Nephron (organoid): Measurements from ENCODE around the gene MGMT.

ENCODE experiments used
- H3K27ac Mint-ChIP-seq, 3 experiments: 2 replicates each; pipeline ENCODE4 v1.8.0; 2020; ENCODE audit warnings: mixed read lengths in 3 of 3, mild to moderate bottlenecking in 2 of 3, moderate library complexity in 1 of 3
- H3K27me3 Mint-ChIP-seq: 2 replicates; pipeline ENCODE4 v1.8.0; 2021; ENCODE audit warnings: low read depth, mild to moderate bottlenecking, moderate library complexity, mixed read lengths
- H3K36me3 Mint-ChIP-seq: 2 replicates; pipeline ENCODE4 v1.8.0; 2020; ENCODE audit warnings: low read depth, mixed read lengths
- H3K4me1 Mint-ChIP-seq: 2 replicates; pipeline ENCODE4 v1.8.0; 2020; ENCODE audit warnings: mixed read lengths
- H3K4me3 Mint-ChIP-seq, 3 experiments: 2 replicates each; pipeline ENCODE4 v1.8.0; 2020; ENCODE audit warnings: mild to moderate bottlenecking in 3 of 3, mixed read lengths in 3 of 3, moderate library complexity in 2 of 3
- H3K9me3 Mint-ChIP-seq: 2 replicates; pipeline ENCODE4 v1.8.0; 2020; ENCODE audit warnings: mixed read lengths
- TF ChIP-seq, protein P1 (sequence below), 3 experiments: fragments of 200-600 bp; sonication (generic); IDR thresholded peaks; one replicate each; pipeline ENCODE4 v1.5.0; 2021; ENCODE audit warnings: antibody characterized with exemption in 3 of 3; ENCODE audit not compliant: unreplicated experiment in 3 of 3

Gene MGMT

DNA sequence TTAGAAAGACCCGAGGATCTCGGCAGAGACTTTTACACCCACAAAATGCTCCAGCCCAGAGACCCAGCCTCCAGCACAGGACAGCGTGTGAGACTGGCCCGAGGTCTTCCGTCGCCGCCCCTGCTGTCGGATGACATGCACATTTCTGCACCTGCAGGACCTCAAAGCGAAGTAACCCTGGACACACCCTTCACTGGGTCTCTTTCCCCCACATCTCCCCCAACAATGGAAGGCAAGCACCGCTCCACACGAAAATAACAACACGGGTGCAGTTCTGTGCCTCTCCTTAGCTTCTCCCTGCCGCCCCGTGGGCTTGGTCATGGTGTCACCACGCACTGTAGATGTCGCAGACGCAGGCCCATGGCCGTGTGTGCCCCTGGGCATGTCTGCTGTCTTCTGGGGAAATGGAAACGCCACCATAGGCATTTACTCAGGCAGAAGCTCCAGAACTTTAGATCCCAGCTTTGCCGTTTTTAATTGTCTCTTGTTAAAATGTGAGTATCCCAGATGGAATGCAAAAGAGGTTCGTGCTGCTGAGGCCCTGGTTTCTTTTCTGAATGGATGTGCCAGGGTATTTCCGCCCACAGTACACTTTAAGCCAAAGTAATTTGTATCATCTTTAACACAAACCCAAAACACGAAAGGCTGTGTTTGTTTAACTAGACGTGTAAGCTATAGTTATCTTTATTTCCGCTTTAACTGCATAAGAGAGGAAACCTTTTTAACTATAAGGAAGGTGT is 237.9 kb downstream of the MGMT start:
- peaks cover 6% of the 10 kb centered on the region for H3K36me3 Mint-ChIP-seq
- H3K4me3 Mint-ChIP-seq, result no peak overlapping the region
- no peak overlapping the region for H3K27ac Mint-ChIP-seq
- peaks cover 43% of the 10 kb centered on the region for H3K4me1 Mint-ChIP-seq
- H3K9me3 Mint-ChIP-seq, result no peaks in the 10 kb centered on the region
- TF ChIP-seq, protein P1, sequence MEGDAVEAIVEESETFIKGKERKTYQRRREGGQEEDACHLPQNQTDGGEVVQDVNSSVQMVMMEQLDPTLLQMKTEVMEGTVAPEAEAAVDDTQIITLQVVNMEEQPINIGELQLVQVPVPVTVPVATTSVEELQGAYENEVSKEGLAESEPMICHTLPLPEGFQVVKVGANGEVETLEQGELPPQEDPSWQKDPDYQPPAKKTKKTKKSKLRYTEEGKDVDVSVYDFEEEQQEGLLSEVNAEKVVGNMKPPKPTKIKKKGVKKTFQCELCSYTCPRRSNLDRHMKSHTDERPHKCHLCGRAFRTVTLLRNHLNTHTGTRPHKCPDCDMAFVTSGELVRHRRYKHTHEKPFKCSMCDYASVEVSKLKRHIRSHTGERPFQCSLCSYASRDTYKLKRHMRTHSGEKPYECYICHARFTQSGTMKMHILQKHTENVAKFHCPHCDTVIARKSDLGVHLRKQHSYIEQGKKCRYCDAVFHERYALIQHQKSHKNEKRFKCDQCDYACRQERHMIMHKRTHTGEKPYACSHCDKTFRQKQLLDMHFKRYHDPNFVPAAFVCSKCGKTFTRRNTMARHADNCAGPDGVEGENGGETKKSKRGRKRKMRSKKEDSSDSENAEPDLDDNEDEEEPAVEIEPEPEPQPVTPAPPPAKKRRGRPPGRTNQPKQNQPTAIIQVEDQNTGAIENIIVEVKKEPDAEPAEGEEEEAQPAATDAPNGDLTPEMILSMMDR (IDR thresholded peaks at IDR 0.05; ENCODE audit: unreplicated experiment in 3 of 3), result no peak
- H3K27me3 Mint-ChIP-seq, result peaks cover 38% of the 10 kb centered on the region

DNA sequence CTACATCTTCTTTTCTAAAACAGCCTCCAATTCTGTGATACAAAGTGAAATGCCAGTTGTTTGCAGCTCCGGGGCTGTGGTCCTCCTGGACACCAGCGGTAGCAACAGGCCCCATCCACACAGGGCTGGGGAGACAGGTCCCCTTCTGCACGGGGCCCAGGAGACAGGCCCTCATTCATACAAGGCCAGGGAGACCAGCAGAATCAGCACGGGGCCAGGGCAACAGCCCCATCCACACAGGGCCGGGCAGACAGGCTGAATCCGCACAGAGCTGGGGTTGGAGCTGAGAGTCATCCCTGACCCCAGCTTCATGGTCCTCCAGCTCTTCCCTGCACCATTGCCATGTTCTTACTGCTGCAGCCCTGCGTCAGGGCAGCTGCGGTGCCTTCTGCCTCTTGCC is 238.6 kb downstream of the MGMT start:
- H3K4me1 Mint-ChIP-seq, result peaks cover 41% of the 10 kb centered on the region
- TF ChIP-seq, protein P1 (IDR thresholded peaks at IDR 0.05; ENCODE audit: unreplicated experiment in 3 of 3), result no peak

DNA sequence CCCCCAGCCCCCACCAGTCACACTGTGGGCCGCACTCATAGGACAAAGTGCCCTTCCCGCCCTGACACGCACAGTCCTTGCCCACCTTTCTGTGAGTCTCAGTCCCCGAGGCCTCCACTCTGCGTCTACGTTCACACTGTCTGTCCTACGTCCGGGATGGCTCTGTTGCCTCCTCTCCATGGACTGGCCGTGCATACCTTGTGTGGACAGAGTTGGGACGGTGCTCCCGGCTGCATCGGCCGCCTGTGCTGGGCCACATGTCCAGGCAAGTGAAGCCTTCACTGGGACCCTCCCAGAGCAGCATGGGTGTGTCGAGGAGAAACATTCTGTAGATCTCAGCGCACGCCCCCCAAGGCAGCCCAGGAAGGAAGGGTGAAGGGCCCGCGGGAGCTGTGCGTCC is 239.0 kb downstream of the MGMT start:
- H3K36me3 Mint-ChIP-seq, result peaks cover 6% of the 10 kb centered on the region
- TF ChIP-seq, protein P1 (IDR thresholded peaks at IDR 0.05; ENCODE audit: unreplicated experiment in 3 of 3), result no peak
- peaks cover 39% of the 10 kb centered on the region for H3K27me3 Mint-ChIP-seq
- H3K27ac Mint-ChIP-seq, result no peak overlapping the region
- H3K9me3 Mint-ChIP-seq, result no peaks in the 10 kb centered on the region
- peaks cover 37% of the 10 kb centered on the region for H3K4me1 Mint-ChIP-seq
- H3K4me3 Mint-ChIP-seq, result no peak overlapping the region

More for the DNA sequence above, 238.6 kb downstream of the MGMT start:
- peaks cover 6% of the 10 kb centered on the region for H3K36me3 Mint-ChIP-seq
- H3K4me3 Mint-ChIP-seq, result no peak overlapping the region
- H3K27ac Mint-ChIP-seq, result no peak overlapping the region
- peaks cover 38% of the 10 kb centered on the region for H3K27me3 Mint-ChIP-seq
- no peaks in the 10 kb centered on the region for H3K9me3 Mint-ChIP-seq

DNA sequence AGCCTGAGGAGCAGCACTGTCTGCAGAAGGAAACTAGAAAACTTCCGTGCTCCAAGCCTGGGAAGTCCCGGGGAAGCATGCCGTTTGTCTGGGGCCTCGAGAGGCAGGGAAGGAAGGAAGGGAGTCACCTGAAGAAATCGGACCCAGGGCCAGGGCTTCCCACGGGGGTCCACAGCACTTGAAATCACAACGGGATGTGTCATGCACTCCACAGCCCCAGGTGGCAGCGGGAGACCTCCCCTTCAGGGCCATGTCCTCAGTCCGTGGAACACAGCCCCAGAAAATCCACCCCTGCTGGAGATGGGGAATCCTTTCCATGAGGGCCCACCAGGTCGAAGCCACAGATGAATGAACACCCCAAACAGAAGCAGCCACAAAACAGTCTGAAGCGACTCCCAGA is 239.5 kb downstream of the MGMT start:
- H3K27me3 Mint-ChIP-seq, result peaks cover 43% of the 10 kb centered on the region
- TF ChIP-seq, protein P1 (IDR thresholded peaks at IDR 0.05; ENCODE audit: unreplicated experiment in 3 of 3), result no peak
- H3K4me1 Mint-ChIP-seq, result peaks cover 32% of the 10 kb centered on the region
- no peak overlapping the region for H3K27ac Mint-ChIP-seq
- H3K9me3 Mint-ChIP-seq, result no peaks in the 10 kb centered on the region
- peaks cover 6% of the 10 kb centered on the region for H3K36me3 Mint-ChIP-seq
- no peak overlapping the region for H3K4me3 Mint-ChIP-seq

DNA sequence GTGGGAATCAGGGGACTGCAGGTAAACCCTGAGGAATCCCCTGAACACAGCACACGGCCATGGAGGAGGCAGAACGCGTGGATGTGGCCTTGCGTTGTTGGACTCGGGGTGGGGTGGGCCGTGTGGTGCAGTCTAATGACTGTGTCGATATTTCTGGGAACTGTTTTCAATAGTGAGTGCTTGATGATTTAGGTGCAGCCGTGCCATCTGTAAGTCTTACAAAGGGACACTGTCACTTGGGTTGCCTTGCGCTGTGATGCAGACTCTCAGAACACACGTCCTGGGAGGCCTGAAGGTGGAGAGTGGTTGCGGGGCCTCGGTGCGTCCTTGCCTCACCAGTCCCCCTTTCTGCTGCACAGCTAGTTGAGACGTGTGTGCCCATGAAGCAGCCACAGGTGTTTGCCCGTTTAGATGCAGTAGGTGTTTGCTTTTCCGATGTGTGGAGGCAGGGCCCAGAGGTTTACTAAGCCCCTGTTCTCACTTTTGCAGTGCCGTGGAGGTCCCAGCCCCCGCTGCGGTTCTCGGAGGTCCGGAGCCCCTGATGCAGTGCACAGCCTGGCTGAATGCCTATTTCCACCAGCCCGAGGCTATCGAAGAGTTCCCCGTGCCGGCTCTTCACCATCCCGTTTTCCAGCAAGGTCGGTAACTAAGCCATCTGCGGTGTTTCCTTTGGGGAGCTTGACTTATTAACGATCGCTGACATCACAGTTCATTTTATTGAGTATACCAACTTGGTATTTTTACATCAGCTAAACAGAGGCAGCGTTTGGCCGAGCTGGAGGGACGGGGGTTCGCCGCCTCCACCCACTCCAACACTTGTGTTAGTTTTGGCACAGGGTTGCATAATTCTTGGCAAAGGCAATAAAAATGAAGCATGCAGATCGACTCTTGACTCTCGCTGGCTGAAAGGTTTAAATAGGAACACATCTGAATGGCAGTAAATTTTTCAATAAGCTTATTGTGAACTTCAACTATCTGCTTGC is 240.7 kb downstream of the MGMT start:
- H3K27ac Mint-ChIP-seq, result peak overlapping the region in 2 of 3 experiments; percentile 4 to 62
- H3K4me3 Mint-ChIP-seq, result peak overlapping the region in 1 of 3 experiments; percentile 59
- H3K27me3 Mint-ChIP-seq, result peaks cover 38% of the 10 kb centered on the region
- H3K36me3 Mint-ChIP-seq, result peaks cover 6% of the 10 kb centered on the region
- H3K4me1 Mint-ChIP-seq, result peaks cover 27% of the 10 kb centered on the region
- H3K9me3 Mint-ChIP-seq, result no peaks in the 10 kb centered on the region
- TF ChIP-seq, protein P1 (IDR thresholded peaks at IDR 0.05; ENCODE audit: unreplicated experiment in 3 of 3), result no peak
